Suprapubic skin (tissue), 4 donors: Measurements from ENCODE around the gene ERAP2.

Source experiments
- EP300 ChIP-seq: sonication (generic); formaldehyde crosslinking; IDR thresholded peaks from one replicate; pipeline ENCODE4 v1.6.1; 2017; ENCODE audit warnings: antibody characterized with exemption
- POLR2A ChIP-seq, 2 donors: fragments of 450-650 bp; IDR thresholded peaks; one replicate each; pipeline ENCODE4 v1.6.1; 2017; ENCODE audit warnings: antibody characterized with exemption in 2 of 2, mild to moderate bottlenecking in 2 of 2, moderate library complexity in 2 of 2
- POLR2AphosphoS5 ChIP-seq, 3 donors: sonication (generic); formaldehyde crosslinking; IDR thresholded peaks; one replicate each; pipeline ENCODE4 v1.6.1; 2017; ENCODE audit warnings: antibody characterized with exemption in 3 of 3
- TF ChIP-seq, protein P1 (sequence below), 2 donors: fragments of 200-600 bp in 1 of 2; fragments of 450-650 bp in 1 of 2; sonication (generic) in 1 of 2; IDR thresholded peaks; one replicate each; pipeline ENCODE4 v1.5.1; 2016 to 2019; ENCODE audit warnings: antibody characterized with exemption in 2 of 2, mild to moderate bottlenecking in 1 of 2, moderate library complexity in 1 of 2

DNA sequence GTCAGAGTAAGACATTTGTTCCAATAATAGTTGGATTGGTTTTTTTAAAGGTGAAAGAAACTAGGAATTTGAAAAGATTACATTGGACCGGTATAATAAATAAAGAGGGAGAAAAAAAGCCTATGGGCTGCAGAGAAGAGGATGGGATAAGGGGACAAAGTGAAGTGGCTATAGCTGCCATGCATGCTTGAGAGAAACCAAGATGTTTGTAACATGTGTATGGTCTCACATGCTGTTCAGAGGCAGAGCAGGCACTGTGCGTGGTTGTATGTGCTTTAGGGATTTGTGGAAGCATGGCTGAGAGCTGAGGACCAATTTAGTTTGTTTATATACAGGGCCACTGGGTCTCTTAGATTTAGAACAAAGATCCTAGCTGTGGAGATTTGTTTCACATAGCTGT, 92.3 kb downstream of the ERAP2 start:
- TF ChIP-seq POLR2AphosphoS5 (IDR thresholded peaks at IDR 0.05): no peak
- TF ChIP-seq, protein P1, sequence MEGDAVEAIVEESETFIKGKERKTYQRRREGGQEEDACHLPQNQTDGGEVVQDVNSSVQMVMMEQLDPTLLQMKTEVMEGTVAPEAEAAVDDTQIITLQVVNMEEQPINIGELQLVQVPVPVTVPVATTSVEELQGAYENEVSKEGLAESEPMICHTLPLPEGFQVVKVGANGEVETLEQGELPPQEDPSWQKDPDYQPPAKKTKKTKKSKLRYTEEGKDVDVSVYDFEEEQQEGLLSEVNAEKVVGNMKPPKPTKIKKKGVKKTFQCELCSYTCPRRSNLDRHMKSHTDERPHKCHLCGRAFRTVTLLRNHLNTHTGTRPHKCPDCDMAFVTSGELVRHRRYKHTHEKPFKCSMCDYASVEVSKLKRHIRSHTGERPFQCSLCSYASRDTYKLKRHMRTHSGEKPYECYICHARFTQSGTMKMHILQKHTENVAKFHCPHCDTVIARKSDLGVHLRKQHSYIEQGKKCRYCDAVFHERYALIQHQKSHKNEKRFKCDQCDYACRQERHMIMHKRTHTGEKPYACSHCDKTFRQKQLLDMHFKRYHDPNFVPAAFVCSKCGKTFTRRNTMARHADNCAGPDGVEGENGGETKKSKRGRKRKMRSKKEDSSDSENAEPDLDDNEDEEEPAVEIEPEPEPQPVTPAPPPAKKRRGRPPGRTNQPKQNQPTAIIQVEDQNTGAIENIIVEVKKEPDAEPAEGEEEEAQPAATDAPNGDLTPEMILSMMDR (IDR thresholded peaks at IDR 0.05): no peak
- no peak for TF ChIP-seq POLR2A (IDR thresholded peaks at IDR 0.05)
- TF ChIP-seq EP300: no peak
